Effector memory CD4-positive, alpha-beta T cell (primary cell): ENCODE data around the gene GPC6.
"Not testable (repeated sequence)": the region's sequence is repeated elsewhere in the genome, so short reads cannot be mapped to it uniquely, and the experiment has no call there.

ENCODE experiments used
- DNase-seq, 3 donors: peaks; one replicate each; pipeline ENCODE4 v3.0.0-alpha.2; 2020
- H3K27ac ChIP-seq: 2 replicates; pipeline ENCODE4 v1.7.0; 2013; ENCODE audit warnings: mild to moderate bottlenecking, low read length, moderate library complexity; ENCODE audit not compliant: insufficient read depth, poor library complexity, severe bottlenecking
- H3K27me3 ChIP-seq: replicated peaks from 2 replicates; pipeline ENCODE4 v1.7.0; 2013; ENCODE audit warnings: mild to moderate bottlenecking, low read length; ENCODE audit not compliant: insufficient read depth, control insufficient read depth, poor library complexity, severe bottlenecking
- H3K36me3 ChIP-seq: 2 replicates; pipeline ENCODE4 v1.7.0; 2013; ENCODE audit warnings: mild to moderate bottlenecking, low read length, moderate library complexity; ENCODE audit not compliant: control insufficient read depth, insufficient read depth
- H3K4me1 ChIP-seq: 2 replicates; pipeline ENCODE4 v1.7.0; 2013; ENCODE audit warnings: low read length, mild to moderate bottlenecking; ENCODE audit not compliant: control insufficient read depth, insufficient read depth, poor library complexity, severe bottlenecking
- H3K4me3 ChIP-seq: 2 replicates; pipeline ENCODE4 v1.7.0; 2013; ENCODE audit warnings: low read length, low read depth, mild to moderate bottlenecking; ENCODE audit not compliant: insufficient read depth, poor library complexity, severe bottlenecking
- H3K9me3 ChIP-seq: 2 replicates; pipeline ENCODE4 v1.7.0; 2013; ENCODE audit warnings: mild to moderate bottlenecking, low read length, moderate library complexity; ENCODE audit not compliant: control insufficient read depth

GPC6 gene

GRCh38 chr13:94335761-94336526 lies 1109.3 kb downstream of the GPC6 start:
- H3K36me3 ChIP-seq: no peaks in the 10 kb centered on the region
- DNase-seq: no peak
- H3K4me3 ChIP-seq: no peak overlapping the region
- no peak overlapping the region for H3K27ac ChIP-seq
- H3K27me3 ChIP-seq: no peaks in the 10 kb centered on the region
- peaks cover 4% of the 10 kb centered on the region for H3K4me1 ChIP-seq
- no peaks in the 10 kb centered on the region for H3K9me3 ChIP-seq

- H3K27ac ChIP-seq: no peak overlapping the region
- no peak for DNase-seq
These were observed 1112.6 kb downstream of the GPC6 start for GRCh38 chr13:94339116-94339687.

DNA sequence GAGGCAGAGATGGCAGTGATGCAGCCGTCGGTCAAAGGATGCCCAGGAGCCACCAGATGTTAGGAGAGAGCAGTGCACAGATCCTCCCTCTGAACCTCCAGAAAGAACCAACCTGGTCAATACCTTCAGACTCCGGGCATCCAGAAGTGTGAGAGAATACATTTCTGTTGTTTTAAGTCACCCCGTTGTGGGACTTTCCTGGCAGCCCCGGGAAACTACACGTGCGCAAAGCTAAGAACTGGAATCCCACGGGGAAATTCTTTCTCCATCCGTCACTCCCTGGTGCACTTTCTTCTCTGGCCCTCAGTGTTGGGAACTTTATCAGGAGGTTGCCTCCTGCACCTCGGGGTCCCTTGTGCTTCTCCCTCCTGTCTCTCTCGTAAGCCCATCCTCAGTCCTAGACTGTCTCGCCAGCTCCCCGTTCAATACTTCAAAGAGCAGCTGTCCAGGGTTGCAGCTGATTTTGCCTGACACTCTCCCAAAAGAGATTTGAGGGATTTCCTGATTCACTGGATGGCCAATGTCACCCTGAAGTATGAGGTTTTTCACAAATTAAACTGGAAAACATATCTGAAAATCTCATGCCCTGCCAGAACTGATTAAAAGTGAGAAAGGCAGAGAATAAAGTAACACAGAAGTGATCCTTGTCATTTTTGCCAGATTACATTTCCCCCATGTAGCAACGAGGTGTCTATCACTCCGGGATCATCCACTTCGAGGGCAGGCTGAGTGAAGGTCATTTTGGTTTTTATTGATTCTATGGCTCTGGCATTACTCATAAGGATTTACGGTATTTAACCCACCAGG lies 1116.0 kb downstream of the GPC6 start:
- no peak for DNase-seq
- Histone ChIP-seq H3K36me3 (no peaks in the 10 kb centered on the region), H3K4me3 (no peak overlapping the region), H3K27me3 (no peaks in the 10 kb centered on the region), H3K9me3 (no peaks in the 10 kb centered on the region), H3K27ac (no peak overlapping the region), H3K4me1 (no peaks in the 10 kb centered on the region)

More at GRCh38 chr13:94339116-94339687, 1112.6 kb downstream of the GPC6 start:
- Histone ChIP-seq H3K27me3 (no peaks in the 10 kb centered on the region), H3K4me1 (no peaks in the 10 kb centered on the region), H3K9me3 (no peaks in the 10 kb centered on the region), H3K4me3 (no peak overlapping the region), H3K36me3 (no peaks in the 10 kb centered on the region)

DNA sequence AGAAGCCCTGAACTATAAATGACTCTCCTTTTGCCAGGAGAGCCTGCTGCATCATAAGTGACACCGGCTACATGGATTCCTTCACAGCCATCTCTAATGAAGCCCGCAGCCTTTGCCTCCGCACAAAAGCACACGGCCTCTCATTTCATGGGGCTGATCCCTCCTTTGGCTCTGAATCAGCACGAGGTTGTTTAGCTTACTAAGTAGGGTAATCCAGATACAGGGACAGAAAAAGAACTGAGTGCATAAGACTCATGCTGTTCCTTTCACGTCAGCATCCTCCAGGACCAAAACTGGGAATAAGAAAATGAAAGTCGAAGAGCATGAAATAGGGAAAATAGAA lies 1116.6 kb downstream of the GPC6 start:
- no peak overlapping the region for H3K27ac ChIP-seq

DNA sequence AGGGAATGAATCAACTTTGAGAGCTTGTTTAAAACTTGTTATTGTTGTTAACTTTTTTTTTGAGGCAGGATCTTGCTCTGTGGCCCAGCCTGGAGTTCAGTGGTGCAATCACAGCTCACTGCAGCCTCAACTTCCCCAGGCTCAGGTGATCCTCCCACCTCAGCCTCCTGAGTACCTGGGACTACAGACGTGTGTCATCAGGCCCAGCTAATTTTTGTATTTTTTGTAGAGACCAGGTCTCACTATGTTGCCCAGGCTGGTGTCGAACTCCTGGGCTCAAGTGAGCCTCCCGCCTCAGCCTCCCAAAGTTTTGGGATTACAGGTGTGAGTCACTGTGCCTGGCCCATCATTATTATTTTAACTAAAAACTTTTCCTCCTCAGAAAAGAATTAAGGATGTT lies 1117.1 kb downstream of the GPC6 start:
- not testable (repeated sequence) for H3K27me3 ChIP-seq, H3K27ac ChIP-seq, H3K4me1 ChIP-seq, H3K4me3 ChIP-seq, H3K36me3 ChIP-seq, DNase-seq, H3K9me3 ChIP-seq

More for the DNA sequence above, 1116.6 kb downstream of the GPC6 start:
- Histone ChIP-seq H3K9me3 (no peaks in the 10 kb centered on the region), H3K4me3 (no peak overlapping the region), H3K4me1 (no peaks in the 10 kb centered on the region), H3K27me3 (no peaks in the 10 kb centered on the region), H3K36me3 (no peaks in the 10 kb centered on the region)
- no peak for DNase-seq

DNA sequence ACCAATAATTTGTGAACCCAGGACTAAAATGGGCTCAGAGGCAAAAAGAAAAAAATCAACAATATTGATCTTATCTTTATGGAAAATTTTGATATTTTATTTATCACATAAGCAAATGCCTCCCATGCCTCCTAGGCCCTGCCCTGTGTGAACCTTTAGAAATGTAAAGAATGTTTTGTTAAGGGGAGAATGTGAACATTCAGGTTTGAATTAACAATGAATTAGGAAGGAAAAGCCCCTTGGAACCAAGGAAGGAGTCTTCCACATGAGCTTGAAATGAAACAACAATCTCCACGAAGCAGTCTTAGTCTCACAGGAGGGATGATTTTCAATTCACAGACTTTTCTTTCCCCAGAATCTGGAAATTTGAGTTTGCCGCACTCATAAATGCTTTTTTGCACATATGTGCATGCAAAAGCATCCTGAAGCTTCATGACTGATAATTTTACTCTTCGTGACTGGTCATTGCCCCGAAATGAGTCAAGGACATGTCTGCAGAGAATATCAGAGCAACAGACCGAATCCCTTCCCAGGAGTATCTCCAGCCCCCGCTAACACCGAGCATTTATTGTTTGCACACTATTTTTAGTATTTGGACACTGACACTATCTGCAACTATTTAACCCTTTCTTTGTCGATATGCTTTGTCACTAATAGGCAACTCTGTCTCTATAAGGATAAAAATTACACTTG lies 1117.7 kb downstream of the GPC6 start:
- no peak overlapping the region for H3K27ac ChIP-seq

GRCh38 chr13:94345374-94346195 lies 1119.0 kb downstream of the GPC6 start:
- no peak for DNase-seq
- Histone ChIP-seq H3K4me3 (no peak overlapping the region), H3K27ac (no peak overlapping the region), H3K4me1 (no peaks in the 10 kb centered on the region), H3K27me3 (no peaks in the 10 kb centered on the region), H3K9me3 (no peaks in the 10 kb centered on the region), H3K36me3 (no peaks in the 10 kb centered on the region)

More for the DNA sequence above, 1117.7 kb downstream of the GPC6 start:
- no peaks in the 10 kb centered on the region for H3K36me3 ChIP-seq
- no peaks in the 10 kb centered on the region for H3K4me1 ChIP-seq
- no peaks in the 10 kb centered on the region for H3K27me3 ChIP-seq
- no peak for DNase-seq
- no peak overlapping the region for H3K4me3 ChIP-seq
- H3K9me3 ChIP-seq: no peaks in the 10 kb centered on the region

DNA sequence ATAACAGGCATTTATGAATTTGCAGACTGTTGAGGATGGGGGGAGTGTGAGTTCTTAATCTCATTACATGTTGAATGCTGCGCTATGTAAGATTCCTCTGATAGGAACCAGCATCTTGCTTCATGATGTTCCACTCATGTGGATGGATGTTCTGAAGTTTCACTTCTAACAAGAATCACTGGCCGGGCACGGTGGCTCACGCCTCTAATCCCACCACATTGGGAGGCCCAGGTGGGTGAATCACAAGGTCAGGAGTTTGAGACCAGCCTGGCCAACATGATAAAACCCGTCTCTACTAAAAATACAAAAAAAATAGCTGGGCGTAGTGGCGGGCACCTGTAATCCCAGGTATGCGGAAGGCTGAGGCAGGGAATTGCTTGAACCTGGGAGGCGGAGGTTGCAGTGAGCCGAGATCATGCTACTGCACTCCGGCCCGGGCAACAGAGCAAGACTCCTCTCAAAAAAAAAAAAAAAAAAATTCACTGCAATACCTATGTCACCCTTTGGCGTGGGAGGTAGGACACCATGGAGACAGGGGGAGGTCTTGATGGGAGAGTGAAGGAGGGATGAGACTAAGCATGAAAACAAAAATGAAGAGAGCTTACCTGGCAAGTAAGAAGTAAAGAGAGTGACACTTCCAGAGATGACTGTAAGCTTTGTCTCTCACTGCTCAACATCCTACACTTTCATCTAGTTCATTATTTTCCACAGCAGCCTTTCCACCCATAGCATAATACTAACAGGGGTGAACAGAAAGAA lies 1119.8 kb downstream of the GPC6 start:
- Histone ChIP-seq H3K4me3 (no peak overlapping the region), H3K27me3 (no peaks in the 10 kb centered on the region), H3K36me3 (no peaks in the 10 kb centered on the region), H3K27ac (no peak overlapping the region), H3K4me1 (no peaks in the 10 kb centered on the region), H3K9me3 (no peaks in the 10 kb centered on the region)
- DNase-seq: no peak
